Hypothalamus (tissue), 51 donors: Measurements from ENCODE around the gene EIF4A3.

ENCODE experiments used
- DNase-seq, 51 donors: peaks; one replicate each; lab custom pipeline; 2025; lab: John Stamatoyannopoulos, UW

Gene EIF4A3

DNA sequence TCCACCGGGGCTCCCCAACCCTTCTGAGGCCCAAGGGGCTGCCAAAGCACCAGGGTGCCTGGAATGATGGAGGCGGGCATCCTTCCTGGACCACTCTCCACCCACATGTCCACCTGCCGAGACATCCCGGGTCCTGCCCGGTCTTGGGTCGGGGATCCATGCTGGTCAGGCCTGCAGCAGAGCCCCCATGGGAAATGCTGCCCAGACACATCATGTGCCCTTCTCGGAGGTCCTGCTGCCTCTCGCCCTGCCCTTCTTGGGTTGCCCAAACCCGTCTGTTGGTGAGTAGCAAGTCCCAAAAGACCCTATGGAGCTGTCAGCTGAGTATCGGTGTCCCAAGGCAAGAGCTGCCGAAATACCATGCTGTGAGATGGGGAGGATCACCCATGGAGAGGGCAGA is 60.3 kb downstream of the EIF4A3 start:
- no peak for DNase-seq

DNA sequence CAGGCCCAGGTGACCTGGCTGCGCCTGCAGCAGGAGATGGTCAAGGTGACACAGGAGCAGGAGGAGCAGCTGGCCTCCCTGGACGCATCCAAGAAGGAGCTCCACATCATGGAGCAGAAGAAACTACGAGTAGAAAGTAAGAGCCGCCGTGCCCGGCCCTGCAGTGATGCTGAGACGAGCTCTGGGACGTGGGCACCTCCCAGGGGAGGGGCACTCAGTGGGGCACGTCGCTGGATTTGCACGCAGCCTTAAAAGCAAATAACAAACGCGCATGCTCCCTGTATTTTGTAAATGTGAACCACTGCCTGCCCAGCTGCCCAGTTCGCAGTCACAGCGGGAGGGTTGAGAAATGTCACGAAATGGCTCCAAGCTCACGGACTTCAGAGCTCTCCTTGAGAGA is 60.8 kb downstream of the EIF4A3 start:
- no peak for DNase-seq

DNA sequence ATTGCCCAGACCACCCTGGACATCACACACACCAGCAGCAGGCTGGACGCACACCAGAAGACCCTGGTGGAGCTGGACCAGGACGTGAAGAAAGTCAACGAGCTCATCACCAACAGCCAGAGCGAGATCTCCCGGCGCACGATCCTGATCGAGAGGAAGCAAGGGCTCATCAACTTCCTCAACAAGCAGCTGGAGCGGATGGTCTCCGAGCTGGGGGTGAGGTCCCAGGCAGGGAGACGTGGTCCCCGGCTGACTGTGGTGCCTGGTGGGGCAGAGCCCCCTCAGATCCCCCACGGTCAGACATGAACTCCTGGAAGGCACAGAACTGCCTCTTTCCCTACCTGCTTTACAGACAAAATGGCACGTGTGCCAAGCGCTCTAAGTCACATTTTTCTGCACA is 62.2 kb downstream of the EIF4A3 start:
- no peak for DNase-seq
